HepG2 (cell line): Measurements from ENCODE around the gene CAPN2. TPM values are rescaled to one million over a fixed set of nuclear protein-coding genes. Genes with fewer than 3 reads are reported as not detected.

Experiments
- ATAC-seq: fragments of 200-7000 bp; cut with Tn5 transposase; 3 replicates; pipeline ENCODE4 v1.9.1; 2020; ENCODE audit warnings: mild to moderate bottlenecking, moderate library complexity
- BruUV-seq: library from RNA; stranded (reverse); fragments of 400-500 nt; replicated peaks from 2 replicates; lab custom pipeline; 2021; lab: Mats Ljungman, UMichigan
- CTCF ChIA-PET: fragments of 300-600 bp; formaldehyde crosslinking; extraction: SDS; loops from one replicate; lab custom pipeline; 2021; ENCODE audit warnings: low total read pairs, inconsistent platforms, low intra/inter-chr PET ratio; lab: Yijun Ruan, JAX
- POLR2A ChIA-PET: fragments of 350-600 bp; sonication (Branson Sonifier 250); formaldehyde crosslinking; loops from one replicate; lab custom pipeline; 2020; ENCODE audit warnings: antibody characterized with exemption, inconsistent platforms; lab: Yijun Ruan, JAX
- DNase-seq: peaks from one replicate; pipeline ENCODE4 v3.0.0-alpha.2; 2015; ENCODE audit warnings: low spot score
- FAIRE-seq: peaks from 3 replicates; lab custom pipeline; 2011; peaks lifted over from hg19 to GRCh38; lab: Jason Lieb, UNC
- H2AFZ ChIP-seq: one replicate; pipeline ENCODE4 v1.6.1; 2011; ENCODE audit warnings: low read length, inconsistent platforms
- H3K27ac ChIP-seq: fragments of 300-600 bp; 3 replicates; pipeline ENCODE4 v1.8.0; 2011; ENCODE audit warnings: mixed run types, mild to moderate bottlenecking, mixed read lengths, low read length, inconsistent platforms; ENCODE audit not compliant: insufficient read depth; ENCODE audit errors: extremely low read length
- H3K27me3 ChIP-seq, 2 experiments: fragments of 200-600 bp in 1 of 2; 2 replicates in 1 of 2; 3 replicates in 1 of 2; pipeline versions ENCODE4 v1.6.0 to v1.8.0; 2011; ENCODE audit warnings: low read length in 2 of 2, mild to moderate bottlenecking in 2 of 2, moderate library complexity in 2 of 2, inconsistent platforms in 1 of 2; ENCODE audit not compliant: insufficient read depth in 2 of 2, control insufficient read depth in 1 of 2
- H3K36me3 ChIP-seq, 2 experiments: fragments of 200-600 bp in 1 of 2; replicated peaks in 1 of 2; 2 replicates in 1 of 2; 3 replicates in 1 of 2; pipeline versions ENCODE4 v1.5.1 to v1.8.0; 2011; ENCODE audit warnings: low read length in 2 of 2, inconsistent platforms in 1 of 2; ENCODE audit not compliant: insufficient read depth in 2 of 2, control insufficient read depth in 1 of 2
- H3K4me1 ChIP-seq: 2 replicates; pipeline ENCODE4 v1.5.1; 2012; ENCODE audit warnings: low read length, inconsistent platforms; ENCODE audit not compliant: insufficient read depth
- H3K4me2 ChIP-seq: 2 replicates; pipeline ENCODE4 v1.6.0; 2011; ENCODE audit warnings: low read depth, low read length, inconsistent platforms
- H3K4me3 ChIP-seq, 3 experiments: fragments of 200-600 bp in 1 of 3; sonication (generic), shearing (Covaris generic) in 1 of 3; replicated peaks in 1 of 3; 2 replicates each; pipeline ENCODE4 v1.5.1; 2011 to 2016; ENCODE audit warnings: low read length in 3 of 3, inconsistent platforms in 2 of 3, low read depth in 2 of 3, mild to moderate bottlenecking in 2 of 3, control low read depth in 1 of 3, mixed read lengths in 1 of 3; ENCODE audit not compliant: insufficient read depth in 1 of 3
- H3K79me2 ChIP-seq: one replicate; pipeline ENCODE4 v1.6.1; 2011; ENCODE audit warnings: low read length, inconsistent platforms; ENCODE audit not compliant: insufficient read depth
- H3K9ac ChIP-seq: 2 replicates; pipeline ENCODE4 v1.6.0; 2011; ENCODE audit warnings: mild to moderate bottlenecking, low read depth, low read length, inconsistent platforms; ENCODE audit not compliant: insufficient read depth
- H3K9me3 ChIP-seq: 2 replicates; pipeline ENCODE4 v1.5.1; 2012; ENCODE audit warnings: mild to moderate bottlenecking, low read length
- H4K20me1 ChIP-seq: 2 replicates; pipeline ENCODE4 v1.6.0; 2011; ENCODE audit warnings: inconsistent platforms, mild to moderate bottlenecking, low read length, moderate library complexity; ENCODE audit not compliant: insufficient read depth
- ESRRA ChIP-seq: sonication (generic); formaldehyde crosslinking; IDR thresholded peaks from 2 replicates; pipeline ENCODE4 v1.5.1; 2020; ENCODE audit warnings: mild to moderate bottlenecking, low read depth, missing genetic modification reagents
- GATAD1 ChIP-seq: IDR thresholded peaks from 2 replicates; pipeline ENCODE4 v1.6.1; 2016; ENCODE audit warnings: missing genetic modification reagents, missing compliant biosample characterization
- JARID2 ChIP-seq: sonication (generic); formaldehyde crosslinking; IDR thresholded peaks from 2 replicates; pipeline ENCODE4 v1.8.1; 2023; ENCODE audit warnings: missing genetic modification reagents, inconsistent platforms; ENCODE audit not compliant: insufficient replicate concordance
- MTF2 ChIP-seq: sonication (generic); formaldehyde crosslinking; IDR thresholded peaks from 2 replicates; pipeline ENCODE4 v1.5.0; 2020; ENCODE audit warnings: missing genetic modification reagents, borderline replicate concordance
- REST ChIP-seq, 2 experiments: IDR thresholded peaks; 2 replicates each; pipeline ENCODE4 v1.6.1; 2011 to 2012; ENCODE audit warnings: low read length in 2 of 2, borderline replicate concordance in 1 of 2, low read depth in 1 of 2, mild to moderate bottlenecking in 1 of 2, moderate library complexity in 1 of 2
- SMAD3 ChIP-seq: sonication (generic); formaldehyde crosslinking; IDR thresholded peaks from 2 replicates; pipeline ENCODE4 v1.4.0; 2020; ENCODE audit warnings: missing genetic modification reagents
- SRSF9 ChIP-seq: fragments of 200-400 bp; formaldehyde crosslinking; IDR thresholded peaks from 2 replicates; pipeline ENCODE4 v1.6.1; 2018; ENCODE audit warnings: borderline replicate concordance, mild to moderate bottlenecking, low read depth, low read length; ENCODE audit not compliant: insufficient read depth, poor library complexity, severe bottlenecking
- TBP ChIP-seq: sonication (generic); formaldehyde crosslinking; IDR thresholded peaks from 2 replicates; pipeline ENCODE4 v1.5.0; 2020; ENCODE audit warnings: missing genetic modification reagents
- TRIM22 ChIP-seq: fragments of 450-650 bp; IDR thresholded peaks from 2 replicates; pipeline ENCODE4 v1.6.1; 2017
- ZBTB38 ChIP-seq: sonication (generic); formaldehyde crosslinking; IDR thresholded peaks from 2 replicates; pipeline ENCODE4 v1.5.1; 2020; ENCODE audit warnings: mild to moderate bottlenecking, missing genetic modification reagents
- ZFY ChIP-seq: sonication (generic); formaldehyde crosslinking; IDR thresholded peaks from 2 replicates; pipeline ENCODE4 v1.4.0; 2020; ENCODE audit warnings: missing genetic modification reagents
- ZNF501 ChIP-seq: sonication (generic); formaldehyde crosslinking; IDR thresholded peaks from 2 replicates; pipeline ENCODE4 v1.5.1; 2020; ENCODE audit warnings: mild to moderate bottlenecking, moderate library complexity, missing genetic modification reagents
- ZNF660 ChIP-seq: sonication (generic); formaldehyde crosslinking; IDR thresholded peaks from 2 replicates; pipeline ENCODE4 v1.5.1; 2020; ENCODE audit warnings: mild to moderate bottlenecking, low read depth, missing genetic modification reagents, borderline replicate concordance
- WGBS: methylation state at CpG from one replicate; pipeline ENCODE4 v1.1.6; 2017; ENCODE audit warnings: low lambda C conversion rate; 5-methylcytosine and 5-hydroxymethylcytosine counted together
- in situ Hi-C: cut with HindIII; loops from 2 replicates; pipeline ENCODE4 v1.10.0; 2017; ENCODE audit warnings: low pct_unique_long_range_greater_than_20kb; ENCODE audit not compliant: extremely low pct_ligation_motif_present
- intact Hi-C: fragments of 100-400 bp; cut with micrococcal nuclease; formaldehyde crosslinking; loops from one replicate; pipeline ENCODE4 v1.10.0; 2022; ENCODE audit not compliant: unreplicated experiment
- polyA plus RNA-seq, 8 experiments: library from polyadenylated mRNA; depleted of rRNA in 3 of 8; stranded (reverse) in 7 of 8; unstranded in 1 of 8; fragments of >200 nt; fragmentation: Illumina TruSeq in 4 of 8; extraction: Trizol in 4 of 8; gene quantifications; 2 replicates each; pipeline versions ENCODE4 v1.2.1 to v1.2.3, GENCODE V29; 2011 to 2016; ENCODE audit warnings: low read depth in 4 of 8, missing spikeins in 1 of 8, mixed read lengths in 1 of 8; ENCODE audit not compliant: insufficient read depth in 1 of 8
- total RNA-seq, 5 experiments: library from RNA; depleted of rRNA; stranded (reverse); fragments of >200 nt; fragmentation: Illumina TruSeq; extraction: Trizol; gene quantifications; 2 replicates each; pipeline ENCODE4 v1.2.3, GENCODE V29; 2016; ENCODE audit warnings: low read depth in 1 of 5
- TF ChIP-seq, protein P1 (sequence below): sonication (generic); formaldehyde crosslinking; IDR thresholded peaks from 2 replicates; pipeline ENCODE4 v1.4.0; 2020; ENCODE audit warnings: missing genetic modification reagents; ENCODE audit errors: not compliant biosample characterization
- TF ChIP-seq, protein P2 (sequence below): IDR thresholded peaks from 2 replicates; pipeline ENCODE4 v1.6.1; 2012; ENCODE audit warnings: inconsistent platforms

Gene CAPN2
- total and polyA plus RNA-seq, 2 of the 13 experiments (the other 11 are each of a cell fraction or from before 2014, with no cell fraction given): 6.2 to 7.4 TPM

- ChIA-PET POLR2A (no interaction called here), CTCF (no interaction called here)
- Histone ChIP-seq H3K9me3 (no peaks in the 10 kb centered on the region), H4K20me1 (0 out of 2 replicates have a peak, but pooled peaks cover 2% of the 10 kb centered on the region), H3K9ac (no peak overlapping the region), H3K4me2 (no peak overlapping the region), H3K4me3 (no peak overlapping the region), H3K36me3 (no peaks in the 10 kb centered on the region), H3K27ac (no peak overlapping the region), H3K4me1 (peaks cover 54% of the 10 kb centered on the region), H3K27me3 (peaks cover 5 to 57% of the 10 kb centered on the region in 2 experiments; a peak in 4 of 5 replicates), H2AFZ (no peak overlapping the region), H3K79me2 (no peaks in the 10 kb centered on the region)
- no TSS peak for BruUV-seq
- DNase-seq (no peak), FAIRE-seq (no peak), ATAC-seq (no peak)
- in situ Hi-C loops (no loop called here), intact Hi-C loops (no loop called here)
- WGBS: 87% methylated on average over 6 of the region's 6 CpGs
- TF ChIP-seq, protein P1, sequence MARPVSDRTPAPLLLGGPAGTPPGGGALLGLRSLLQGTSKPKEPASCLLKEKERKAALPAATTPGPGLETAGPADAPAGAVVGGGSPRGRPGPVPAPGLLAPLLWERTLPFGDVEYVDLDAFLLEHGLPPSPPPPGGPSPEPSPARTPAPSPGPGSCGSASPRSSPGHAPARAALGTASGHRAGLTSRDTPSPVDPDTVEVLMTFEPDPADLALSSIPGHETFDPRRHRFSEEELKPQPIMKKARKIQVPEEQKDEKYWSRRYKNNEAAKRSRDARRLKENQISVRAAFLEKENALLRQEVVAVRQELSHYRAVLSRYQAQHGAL: no peak
- TF ChIP-seq ZBTB38 (no peak), GATAD1 (CRISPR knock-in tag) (no peak), REST (IDR thresholded peaks at IDR 0.05; ENCODE audit: borderline replicate concordance in 1 of 2, low read depth in 1 of 2, low read length in 2 of 2) (no peak), ZFY (CRISPR knock-in tag) (no peak), MTF2 (CRISPR knock-in tag) (no peak), ZNF501 (CRISPR knock-in tag) (no peak), SRSF9 (no peak), SMAD3 (CRISPR knock-in tag) (no peak), ZNF660 (no peak), TBP (CRISPR knock-in tag) (no peak), JARID2 (CRISPR knock-in tag) (no peak), ESRRA (no peak), TRIM22 (no peak)
- TF ChIP-seq, protein P2, sequence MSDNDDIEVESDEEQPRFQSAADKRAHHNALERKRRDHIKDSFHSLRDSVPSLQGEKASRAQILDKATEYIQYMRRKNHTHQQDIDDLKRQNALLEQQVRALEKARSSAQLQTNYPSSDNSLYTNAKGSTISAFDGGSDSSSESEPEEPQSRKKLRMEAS: no peak
These were observed 3.3 kb downstream of the CAPN2 start for GRCh38 chr1:223715604-223716172.
